Effector memory CD4-positive, alpha-beta T cell (primary cell): ENCODE results near the gene ATP13A4.

Source experiments
- DNase-seq, 3 donors: peaks; one replicate each; pipeline ENCODE4 v3.0.0-alpha.2; 2020
- H3K27ac ChIP-seq: 2 replicates; pipeline ENCODE4 v1.7.0; 2013; ENCODE audit warnings: mild to moderate bottlenecking, low read length, moderate library complexity; ENCODE audit not compliant: insufficient read depth, poor library complexity, severe bottlenecking
- H3K27me3 ChIP-seq: replicated peaks from 2 replicates; pipeline ENCODE4 v1.7.0; 2013; ENCODE audit warnings: mild to moderate bottlenecking, low read length; ENCODE audit not compliant: insufficient read depth, control insufficient read depth, poor library complexity, severe bottlenecking
- H3K36me3 ChIP-seq: 2 replicates; pipeline ENCODE4 v1.7.0; 2013; ENCODE audit warnings: mild to moderate bottlenecking, low read length, moderate library complexity; ENCODE audit not compliant: control insufficient read depth, insufficient read depth
- H3K4me1 ChIP-seq: 2 replicates; pipeline ENCODE4 v1.7.0; 2013; ENCODE audit warnings: low read length, mild to moderate bottlenecking; ENCODE audit not compliant: control insufficient read depth, insufficient read depth, poor library complexity, severe bottlenecking
- H3K4me3 ChIP-seq: 2 replicates; pipeline ENCODE4 v1.7.0; 2013; ENCODE audit warnings: low read length, low read depth, mild to moderate bottlenecking; ENCODE audit not compliant: insufficient read depth, poor library complexity, severe bottlenecking
- H3K9me3 ChIP-seq: 2 replicates; pipeline ENCODE4 v1.7.0; 2013; ENCODE audit warnings: mild to moderate bottlenecking, low read length, moderate library complexity; ENCODE audit not compliant: control insufficient read depth

The ATP13A4 gene

DNA sequence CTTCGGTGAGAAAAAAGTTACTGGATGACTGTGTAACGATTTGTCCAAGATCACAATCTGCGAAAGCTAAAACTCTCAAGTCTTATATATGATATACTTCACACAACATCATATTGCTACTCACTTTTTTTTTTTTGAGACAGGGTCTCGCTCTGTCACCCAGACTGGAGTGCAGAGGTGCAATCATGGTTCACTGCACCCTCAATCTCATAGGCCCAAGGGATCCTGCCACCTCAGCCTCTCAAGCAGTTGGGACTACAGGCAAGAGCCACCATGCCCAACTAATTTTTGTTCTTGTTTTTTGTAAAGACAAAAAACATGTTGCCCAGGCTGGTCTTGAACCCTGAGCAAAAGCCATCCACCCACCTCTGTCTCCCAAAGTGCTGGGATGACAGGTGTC lies 5.4 kb upstream of the ATP13A4 start:
- no peaks in the 10 kb centered on the region for H3K4me1 ChIP-seq
- no peak overlapping the region for H3K27ac ChIP-seq
- no peak for DNase-seq
- no peaks in the 10 kb centered on the region for H3K27me3 ChIP-seq
- H3K4me3 ChIP-seq = no peak overlapping the region
- no peaks in the 10 kb centered on the region for H3K36me3 ChIP-seq
- no peaks in the 10 kb centered on the region for H3K9me3 ChIP-seq

DNA sequence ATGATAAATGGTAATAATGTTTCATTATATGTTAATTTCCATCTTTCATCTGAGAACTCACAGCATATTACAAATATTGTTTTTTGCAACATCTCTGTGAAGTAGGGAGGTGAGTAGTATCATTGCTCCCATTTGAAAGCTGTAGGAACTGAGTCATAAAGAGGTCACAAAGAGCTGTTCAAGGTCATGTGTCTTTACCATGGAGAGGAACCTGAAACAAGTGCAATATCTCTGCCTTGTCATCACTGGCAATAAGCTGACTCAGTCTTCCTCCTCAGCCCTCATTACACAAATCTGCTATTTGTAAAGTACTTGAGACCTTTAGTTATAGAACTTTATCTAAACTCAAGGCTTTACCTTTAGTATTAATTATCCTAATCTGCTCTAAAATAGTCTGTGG lies 4.4 kb upstream of the ATP13A4 start:
- no peak overlapping the region for H3K4me3 ChIP-seq
- no peak overlapping the region for H3K27ac ChIP-seq
- H3K27me3 ChIP-seq = no peaks in the 10 kb centered on the region
- no peak for DNase-seq
- no peaks in the 10 kb centered on the region for H3K36me3 ChIP-seq
- H3K4me1 ChIP-seq = no peaks in the 10 kb centered on the region
- H3K9me3 ChIP-seq = no peaks in the 10 kb centered on the region

DNA sequence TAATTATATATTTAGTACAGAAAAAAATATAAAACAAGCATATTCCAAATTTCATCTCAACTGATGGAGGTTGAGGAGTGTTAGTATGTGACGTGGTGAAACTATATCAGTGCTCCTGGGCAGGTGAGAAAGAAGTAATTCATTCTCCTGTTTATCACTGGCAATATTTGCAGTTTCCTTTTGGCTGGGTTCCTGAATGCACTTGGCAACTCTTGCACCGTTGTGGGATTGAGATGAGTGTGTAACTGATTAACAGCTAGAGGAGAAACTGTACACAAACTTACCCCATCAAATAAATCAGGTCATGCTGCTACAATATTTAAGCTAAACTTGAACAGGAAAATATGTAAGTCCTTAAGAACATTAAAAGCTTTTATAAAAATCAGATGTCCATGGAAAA lies 2.1 kb upstream of the ATP13A4 start:
- DNase-seq = no peak
- H3K27ac ChIP-seq = no peak overlapping the region
- H3K27me3 ChIP-seq = no peaks in the 10 kb centered on the region
- H3K9me3 ChIP-seq = no peaks in the 10 kb centered on the region
- H3K4me1 ChIP-seq = no peaks in the 10 kb centered on the region
- H3K4me3 ChIP-seq = no peak overlapping the region
- no peaks in the 10 kb centered on the region for H3K36me3 ChIP-seq

DNA sequence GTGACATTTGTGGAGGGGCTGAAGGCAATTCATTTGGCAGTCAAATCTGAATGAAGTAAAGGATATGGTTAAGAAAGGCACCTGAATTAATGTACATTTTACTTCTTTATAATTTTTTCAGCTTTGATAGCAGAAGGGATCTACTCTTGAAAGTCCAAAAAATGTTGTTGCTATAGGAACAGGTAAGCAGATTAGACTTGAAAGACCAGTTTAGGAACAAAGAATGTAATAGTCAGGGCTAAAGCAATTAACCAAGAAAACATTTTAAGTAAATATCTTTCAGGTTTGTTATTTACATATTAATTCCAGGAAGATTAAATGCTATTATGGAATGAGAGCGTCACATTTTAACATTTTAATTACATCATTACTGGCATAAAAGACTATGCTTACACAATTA lies 1.1 kb downstream of the ATP13A4 start:
- Histone ChIP-seq H3K4me1 (no peaks in the 10 kb centered on the region), H3K9me3 (no peaks in the 10 kb centered on the region), H3K27ac (no peak overlapping the region), H3K4me3 (no peak overlapping the region), H3K36me3 (no peaks in the 10 kb centered on the region), H3K27me3 (no peaks in the 10 kb centered on the region)
- no peak for DNase-seq

DNA sequence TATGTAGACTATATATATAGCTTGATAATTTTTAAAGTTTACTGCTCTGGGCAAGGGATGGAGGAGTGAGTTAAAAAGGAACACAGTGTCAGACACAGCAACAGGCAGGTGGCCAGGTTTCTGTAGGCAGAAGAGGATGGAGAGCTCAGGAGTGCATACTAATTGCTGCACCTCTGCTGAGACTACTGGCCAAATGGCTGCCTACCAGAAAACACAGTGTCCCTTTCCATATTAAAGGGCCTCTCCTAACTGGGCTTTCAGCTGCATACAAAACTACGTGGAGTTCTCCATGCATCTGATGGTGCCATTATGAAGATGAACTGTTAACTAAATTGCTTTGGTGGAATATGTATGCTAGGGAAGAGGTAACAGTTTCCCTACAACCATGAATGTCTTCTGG lies 1.8 kb downstream of the ATP13A4 start:
- DNase-seq = no peak
- H3K36me3 ChIP-seq = no peaks in the 10 kb centered on the region
- H3K4me1 ChIP-seq = no peaks in the 10 kb centered on the region
- no peaks in the 10 kb centered on the region for H3K27me3 ChIP-seq
- no peaks in the 10 kb centered on the region for H3K9me3 ChIP-seq
- H3K27ac ChIP-seq = no peak overlapping the region
- H3K4me3 ChIP-seq = no peak overlapping the region

DNA sequence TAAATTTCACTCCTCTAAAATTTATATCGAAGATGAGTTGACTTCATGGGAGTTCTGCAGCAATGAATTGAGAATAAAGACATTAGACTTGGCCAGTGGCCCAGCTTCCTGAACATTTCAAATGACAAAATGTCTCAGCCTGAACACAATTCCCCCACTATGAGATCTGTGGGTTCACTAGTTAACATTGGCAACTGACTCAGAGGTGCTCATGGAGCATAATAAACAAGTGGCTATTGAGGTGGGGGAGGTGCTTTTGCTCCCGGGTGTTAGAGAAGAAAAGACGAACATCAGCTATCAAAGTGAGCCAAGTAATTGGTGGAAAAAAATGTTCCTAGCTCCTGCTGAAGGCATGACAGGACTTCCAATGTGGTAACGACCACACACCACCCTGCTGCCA lies 6.3 kb downstream of the ATP13A4 start:
- no peak overlapping the region for H3K27ac ChIP-seq
- no peak for DNase-seq
- H3K27me3 ChIP-seq = no peaks in the 10 kb centered on the region
- no peak overlapping the region for H3K4me3 ChIP-seq
- no peaks in the 10 kb centered on the region for H3K36me3 ChIP-seq
- no peaks in the 10 kb centered on the region for H3K4me1 ChIP-seq
- no peaks in the 10 kb centered on the region for H3K9me3 ChIP-seq

DNA sequence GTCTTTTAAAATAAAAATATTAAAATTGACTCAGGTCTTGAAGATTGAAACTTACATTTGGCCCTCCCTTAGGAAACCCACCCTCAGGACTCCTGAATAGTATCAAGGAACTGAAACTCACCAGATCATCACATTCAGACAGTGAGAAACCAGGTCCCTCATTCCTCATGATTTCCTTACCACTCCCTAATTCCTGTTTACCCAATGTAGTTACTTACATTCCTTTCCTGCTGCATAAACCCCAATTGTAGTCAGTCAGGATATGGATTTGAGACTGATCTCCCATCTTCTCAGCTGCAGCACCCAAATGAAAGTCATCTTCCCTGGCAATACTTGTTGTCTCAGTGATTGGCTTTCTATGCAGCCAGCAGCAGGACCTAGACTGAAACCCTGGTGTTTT lies 8.6 kb downstream of the ATP13A4 start:
- no peak for DNase-seq
- no peak overlapping the region for H3K27ac ChIP-seq
- no peaks in the 10 kb centered on the region for H3K27me3 ChIP-seq
- H3K9me3 ChIP-seq = no peaks in the 10 kb centered on the region
- no peaks in the 10 kb centered on the region for H3K4me1 ChIP-seq
- H3K4me3 ChIP-seq = no peak overlapping the region
- no peaks in the 10 kb centered on the region for H3K36me3 ChIP-seq

DNA sequence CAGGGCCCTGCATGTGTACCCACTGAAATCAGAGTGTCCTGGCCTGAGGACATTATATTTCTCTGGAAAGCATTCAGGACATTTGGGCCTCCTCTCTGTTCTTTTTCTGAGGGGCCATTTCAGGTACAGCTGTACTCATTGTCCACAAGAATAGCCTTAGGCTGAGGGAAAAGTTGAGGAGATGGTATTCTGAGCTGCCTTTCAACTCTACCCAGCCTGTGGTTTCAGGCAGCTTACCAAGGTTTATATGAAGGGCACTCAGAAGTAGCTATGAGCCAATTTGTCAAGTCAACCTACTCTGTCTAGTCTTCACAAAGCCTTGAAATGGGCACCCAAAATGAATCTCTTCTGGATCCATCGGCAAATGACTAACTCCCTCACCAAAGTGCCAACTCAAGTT lies 9.4 kb downstream of the ATP13A4 start:
- Histone ChIP-seq H3K9me3 (no peaks in the 10 kb centered on the region), H3K36me3 (no peaks in the 10 kb centered on the region), H3K27ac (no peak overlapping the region), H3K27me3 (no peaks in the 10 kb centered on the region), H3K4me3 (no peak overlapping the region), H3K4me1 (no peaks in the 10 kb centered on the region)
- no peak for DNase-seq

DNA sequence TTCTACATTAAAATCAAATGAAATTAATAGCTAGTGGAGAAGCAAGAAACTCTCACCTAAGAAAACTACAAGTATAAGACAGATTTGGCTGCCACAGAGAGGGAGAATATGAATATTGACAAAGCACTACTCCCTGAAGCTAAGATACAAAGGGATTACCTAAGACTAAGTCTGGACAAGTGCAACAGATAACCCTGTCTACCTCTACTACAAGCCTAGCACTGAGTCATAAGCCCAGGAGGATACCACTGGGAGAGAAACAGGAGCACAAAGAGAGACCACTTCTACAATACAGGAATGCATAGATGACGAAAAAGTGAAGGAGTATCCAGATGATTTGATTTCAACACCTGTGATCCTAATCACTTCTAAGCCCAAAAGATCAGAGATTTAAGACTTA lies 10.4 kb downstream of the ATP13A4 start:
- Histone ChIP-seq H3K27me3 (no peaks in the 10 kb centered on the region), H3K4me3 (no peak overlapping the region), H3K9me3 (no peaks in the 10 kb centered on the region), H3K36me3 (no peaks in the 10 kb centered on the region), H3K27ac (no peak overlapping the region), H3K4me1 (no peaks in the 10 kb centered on the region)
- DNase-seq = no peak

DNA sequence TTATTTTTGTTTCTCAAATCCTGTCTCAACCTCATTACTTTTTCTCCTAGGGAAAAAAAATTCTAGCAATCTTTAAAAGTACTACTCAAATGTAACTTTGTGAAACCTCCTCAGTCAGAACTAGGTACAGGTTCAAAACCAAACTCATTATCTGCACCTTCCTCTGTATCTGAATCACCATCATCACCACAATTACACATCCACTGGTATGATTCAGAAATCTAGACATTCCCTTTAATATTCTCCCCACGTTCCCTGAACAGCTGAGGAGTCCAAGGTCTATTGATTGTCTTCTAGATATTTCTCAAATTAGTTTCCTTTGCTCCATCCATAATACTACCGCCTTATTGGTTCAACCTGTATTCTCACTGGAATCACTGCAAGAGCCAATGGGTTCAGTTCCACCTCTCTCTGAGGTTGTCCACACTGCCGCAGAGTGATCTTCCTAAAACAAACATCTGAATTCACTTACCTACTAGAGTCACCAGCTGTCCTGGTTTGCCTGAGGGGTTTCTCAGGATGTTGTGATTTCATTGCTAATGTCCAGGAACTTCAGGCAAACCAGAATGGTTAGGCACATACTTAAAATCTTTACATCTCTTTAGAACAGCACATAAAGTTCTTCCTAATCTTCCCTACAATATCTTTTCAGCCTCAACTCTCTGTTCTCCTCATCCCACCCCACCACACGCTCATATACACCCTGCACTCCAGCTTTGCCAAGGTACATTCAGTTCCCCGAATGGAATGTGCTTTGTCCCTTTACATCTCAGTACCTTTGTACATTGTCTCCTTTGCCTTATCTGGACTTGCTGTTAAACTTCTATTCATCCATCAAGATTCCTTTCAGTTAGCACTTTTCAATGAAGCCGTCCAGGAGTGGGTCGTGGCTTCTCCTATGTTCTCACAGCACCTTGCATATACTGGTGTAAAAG lies 24.2 kb downstream of the ATP13A4 start:
- DNase-seq = no peak
- no peaks in the 10 kb centered on the region for H3K4me1 ChIP-seq
- H3K27ac ChIP-seq = no peak overlapping the region
- H3K4me3 ChIP-seq = no peak overlapping the region
- no peaks in the 10 kb centered on the region for H3K36me3 ChIP-seq
- no peaks in the 10 kb centered on the region for H3K9me3 ChIP-seq
- no peaks in the 10 kb centered on the region for H3K27me3 ChIP-seq
